ENCODE results near the gene PSMA4. TPM values are rescaled to one million over a fixed set of nuclear protein-coding genes. Genes with fewer than 3 reads are reported as not detected.
"Not testable (repeated sequence)": the region's sequence is repeated elsewhere in the genome, so short reads cannot be mapped to it uniquely, and the experiment has no call there.

The PSMA4 gene
- total RNA-seq, 1 donor: 291 TPM

GRCh38 chr15:78537266-78537905 is 2.9 kb upstream of the PSMA4 start:
- DNase-seq (ENCODE audit: low read depth): no peak
- TF ChIP-seq CTCF (IDR thresholded peaks at IDR 0.05; ENCODE audit: insufficient read depth, low read depth, low read length): no peak
- no peak overlapping the region for H3K4me3 ChIP-seq (ENCODE audit: low read depth, low read length)

- DNase-seq (ENCODE audit: low read depth): no peak
- no peak overlapping the region for H3K4me3 ChIP-seq (ENCODE audit: low read depth, low read length)
- TF ChIP-seq CTCF (IDR thresholded peaks at IDR 0.05; ENCODE audit: insufficient read depth, low read depth, low read length): no peak
These were observed 1.9 kb upstream of the PSMA4 start for GRCh38 chr15:78538358-78538757.

GRCh38 chr15:78539464-78540140 is 642 bp upstream of the PSMA4 start:
- not testable (repeated sequence) for DNase-seq (ENCODE audit: low read depth)
- peak overlapping the region; percentile 72 for H3K4me3 ChIP-seq (ENCODE audit: low read depth, low read length)

- DNase-seq (ENCODE audit: low read depth): peak; percentile 36
- H3K4me3 ChIP-seq (ENCODE audit: low read depth, low read length): peak overlapping the region; percentile 72
- TF ChIP-seq CTCF (IDR thresholded peaks at IDR 0.05; ENCODE audit: insufficient read depth, low read depth, low read length): no peak
These were observed 863 bp downstream of the PSMA4 start for GRCh38 chr15:78540871-78541743.

GRCh38 chr15:78541744-78542034 is 1.4 kb downstream of the PSMA4 start:
- H3K4me3 ChIP-seq (ENCODE audit: low read depth, low read length): peak overlapping the region; percentile 72
- no peak for DNase-seq (ENCODE audit: low read depth)
- TF ChIP-seq CTCF (IDR thresholded peaks at IDR 0.05; ENCODE audit: insufficient read depth, low read depth, low read length): no peak

GRCh38 chr15:78542647-78543046 is 2.4 kb downstream of the PSMA4 start:
- no peak for TF ChIP-seq CTCF (IDR thresholded peaks at IDR 0.05; ENCODE audit: insufficient read depth, low read depth, low read length)
- H3K4me3 ChIP-seq (ENCODE audit: low read depth, low read length): no peak overlapping the region
- DNase-seq (ENCODE audit: low read depth): no peak

- no peak overlapping the region for H3K4me3 ChIP-seq (ENCODE audit: low read depth, low read length)
- DNase-seq (ENCODE audit: low read depth): no peak
- no peak for TF ChIP-seq CTCF (IDR thresholded peaks at IDR 0.05; ENCODE audit: insufficient read depth, low read depth, low read length)
These were observed 9.9 kb downstream of the PSMA4 start for GRCh38 chr15:78550194-78550593.

Measured in fibroblast of villous mesenchyme (primary cell).